Measurements from ENCODE around the gene VGLL2.

DNA sequence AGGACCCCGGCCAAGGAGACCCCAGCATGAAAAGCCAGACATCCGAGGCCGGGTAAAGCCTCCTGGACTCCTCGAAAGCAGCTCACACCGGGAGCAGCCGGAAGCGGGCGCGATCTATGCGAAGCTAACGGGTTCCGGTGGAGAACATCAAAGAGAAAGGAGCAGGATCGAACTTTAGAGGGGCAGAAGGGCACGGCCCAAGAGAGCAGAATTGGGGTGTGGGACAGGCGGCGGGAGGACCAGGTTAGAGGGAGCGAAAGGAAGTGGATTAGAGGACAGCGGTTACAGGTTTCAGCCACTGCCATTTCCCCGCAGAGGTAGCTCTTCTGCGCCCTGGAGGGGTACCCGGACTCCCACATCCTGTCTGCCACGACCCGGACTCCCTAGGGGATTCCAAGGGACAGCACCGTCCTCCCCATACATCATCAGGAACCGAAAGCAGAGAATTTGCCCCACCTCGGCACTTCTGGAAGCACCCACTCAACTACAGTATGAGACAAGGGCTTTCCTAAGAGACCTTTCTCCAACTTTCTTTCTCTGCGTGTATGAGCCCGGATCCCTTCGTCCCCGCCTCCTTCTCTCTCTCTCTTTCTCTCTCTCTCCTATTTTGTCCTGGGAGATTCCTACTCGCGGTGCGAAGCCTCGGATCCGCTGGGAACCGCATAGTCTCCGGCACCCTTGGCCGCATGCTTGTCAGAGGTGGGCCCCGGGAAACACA, 507 bp upstream of the VGLL2 start:
- TF ChIP-seq, protein P1, sequence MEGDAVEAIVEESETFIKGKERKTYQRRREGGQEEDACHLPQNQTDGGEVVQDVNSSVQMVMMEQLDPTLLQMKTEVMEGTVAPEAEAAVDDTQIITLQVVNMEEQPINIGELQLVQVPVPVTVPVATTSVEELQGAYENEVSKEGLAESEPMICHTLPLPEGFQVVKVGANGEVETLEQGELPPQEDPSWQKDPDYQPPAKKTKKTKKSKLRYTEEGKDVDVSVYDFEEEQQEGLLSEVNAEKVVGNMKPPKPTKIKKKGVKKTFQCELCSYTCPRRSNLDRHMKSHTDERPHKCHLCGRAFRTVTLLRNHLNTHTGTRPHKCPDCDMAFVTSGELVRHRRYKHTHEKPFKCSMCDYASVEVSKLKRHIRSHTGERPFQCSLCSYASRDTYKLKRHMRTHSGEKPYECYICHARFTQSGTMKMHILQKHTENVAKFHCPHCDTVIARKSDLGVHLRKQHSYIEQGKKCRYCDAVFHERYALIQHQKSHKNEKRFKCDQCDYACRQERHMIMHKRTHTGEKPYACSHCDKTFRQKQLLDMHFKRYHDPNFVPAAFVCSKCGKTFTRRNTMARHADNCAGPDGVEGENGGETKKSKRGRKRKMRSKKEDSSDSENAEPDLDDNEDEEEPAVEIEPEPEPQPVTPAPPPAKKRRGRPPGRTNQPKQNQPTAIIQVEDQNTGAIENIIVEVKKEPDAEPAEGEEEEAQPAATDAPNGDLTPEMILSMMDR (IDR thresholded peaks at IDR 0.05; ENCODE audit: insufficient read depth, low read length, poor library complexity, severe bottlenecking): no peak
- no peak for TF ChIP-seq EZH2phosphoT487 (conservative IDR thresholded peaks at IDR 0.05; ENCODE audit: low read length)
